ENCODE measurements around the gene GTF3C5. TPM values are rescaled to one million over a fixed set of nuclear protein-coding genes. Genes with fewer than 3 reads are reported as not detected.

GTF3C5 gene
- polyA plus RNA-seq, 1 of the 3 experiments (the other 2 are of a cell fraction), result 57.3 TPM

DNA sequence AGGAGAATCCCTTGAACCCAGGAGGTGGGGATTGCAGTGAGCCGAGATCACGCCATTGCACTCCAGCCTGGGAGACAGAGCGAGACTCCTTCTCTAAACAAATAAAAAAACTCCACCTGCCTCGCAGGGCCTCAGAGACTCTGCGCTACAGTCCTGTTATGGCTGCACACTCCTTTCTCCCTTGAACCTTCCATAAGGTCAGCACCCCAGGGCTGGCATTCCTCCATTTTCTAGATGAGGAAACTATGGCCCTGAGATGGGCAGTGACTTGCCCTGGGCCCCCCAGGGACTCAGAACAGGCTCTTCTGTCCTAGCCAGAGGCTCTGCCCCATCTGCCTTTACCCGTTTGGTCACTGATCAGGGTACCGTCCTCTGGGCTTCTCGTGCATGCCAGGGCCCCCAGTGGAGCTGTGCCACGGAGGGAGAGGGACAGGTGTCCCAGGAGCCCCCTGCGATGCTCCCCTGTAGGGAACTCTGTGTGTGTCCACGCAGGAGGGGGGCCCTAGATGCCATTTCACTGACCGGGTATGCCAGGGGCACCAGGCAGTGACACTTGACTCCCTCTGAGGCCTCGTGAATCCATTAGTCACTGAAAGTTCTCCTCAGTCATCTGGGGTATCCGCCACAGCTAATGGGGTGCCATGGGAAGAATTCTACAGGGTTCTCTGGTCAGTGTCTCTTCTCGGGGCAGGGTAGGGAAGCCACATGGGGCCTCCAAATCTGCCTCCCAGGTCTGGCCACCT is 74.1 kb downstream of the GTF3C5 start:
- Histone ChIP-seq H3K4me3 (ENCODE audit: low read depth in 2 of 2, low read length in 1 of 2) (no peak overlapping the region), H3K36me3 (replicated peaks in 1 of 2; ENCODE audit: control insufficient read depth in 1 of 2, insufficient read depth in 2 of 2, low read length in 1 of 2) (peaks cover 18 to 82% of the 10 kb centered on the region in 2 experiments), H3K27ac (ENCODE audit: low read depth in 2 of 2, low read length in 1 of 2) (no peak overlapping the region), H3K27me3 (ENCODE audit: insufficient read depth) (no peaks in the 10 kb centered on the region), H3K4me1 (ENCODE audit: control insufficient read depth in 1 of 2, insufficient read depth in 2 of 2, low read depth in 1 of 2, low read length in 1 of 2) (peaks cover 0 to 2% of the 10 kb centered on the region in 2 experiments; a peak in 1 of 4 replicates), H3F3A (replicated peaks; ENCODE audit: insufficient read depth) (no peaks in the 10 kb centered on the region), H4K20me1 (ENCODE audit: insufficient read depth) (0 out of 2 replicates have a peak, but pooled peaks cover 7% of the 10 kb centered on the region), H3K4me2 (no peak overlapping the region), H3K9me2 (no peaks in the 10 kb centered on the region), H3K79me2 (ENCODE audit: insufficient read depth) (no peaks in the 10 kb centered on the region), H3K9me3 (no peaks in the 10 kb centered on the region), H2AFZ (ENCODE audit: low read depth) (no peak overlapping the region), H3K9ac (no peak overlapping the region)
- POLR2A ChIA-PET, result no interaction called here
- WGBS (ENCODE audit: low lambda C conversion rate), result 91% methylated on average over 11 of the region's 15 CpGs
- DNase-seq, result no peak
- CTCF ChIA-PET, result interaction anchor here (0.9 to 30.3 kb wide), 4 partner anchors 16 to 129 kb away, joined by 3 to 810 read pairs (median 4); no protein-coding TSS in a partner anchor
- TF ChIP-seq, protein P1, sequence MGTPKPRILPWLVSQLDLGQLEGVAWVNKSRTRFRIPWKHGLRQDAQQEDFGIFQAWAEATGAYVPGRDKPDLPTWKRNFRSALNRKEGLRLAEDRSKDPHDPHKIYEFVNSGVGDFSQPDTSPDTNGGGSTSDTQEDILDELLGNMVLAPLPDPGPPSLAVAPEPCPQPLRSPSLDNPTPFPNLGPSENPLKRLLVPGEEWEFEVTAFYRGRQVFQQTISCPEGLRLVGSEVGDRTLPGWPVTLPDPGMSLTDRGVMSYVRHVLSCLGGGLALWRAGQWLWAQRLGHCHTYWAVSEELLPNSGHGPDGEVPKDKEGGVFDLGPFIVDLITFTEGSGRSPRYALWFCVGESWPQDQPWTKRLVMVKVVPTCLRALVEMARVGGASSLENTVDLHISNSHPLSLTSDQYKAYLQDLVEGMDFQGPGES (IDR thresholded peaks at IDR 0.05; ENCODE audit: low read depth, low read length), result no peak
- no peak for TF ChIP-seq MEF2A (IDR thresholded peaks at IDR 0.05; ENCODE audit: borderline replicate concordance, low read depth)
- no peak for TF ChIP-seq RXRA (IDR thresholded peaks at IDR 0.05; ENCODE audit: borderline replicate concordance, low read depth)
- no peak for TF ChIP-seq NRF1 (IDR thresholded peaks at IDR 0.05; ENCODE audit: low read depth, low read length)
- no peak for TF ChIP-seq RFX5 (IDR thresholded peaks at IDR 0.05; ENCODE audit: low read length)
- no peak for TF ChIP-seq FOXM1 (IDR thresholded peaks at IDR 0.05; ENCODE audit: low read depth)
- TF ChIP-seq, protein P2, sequence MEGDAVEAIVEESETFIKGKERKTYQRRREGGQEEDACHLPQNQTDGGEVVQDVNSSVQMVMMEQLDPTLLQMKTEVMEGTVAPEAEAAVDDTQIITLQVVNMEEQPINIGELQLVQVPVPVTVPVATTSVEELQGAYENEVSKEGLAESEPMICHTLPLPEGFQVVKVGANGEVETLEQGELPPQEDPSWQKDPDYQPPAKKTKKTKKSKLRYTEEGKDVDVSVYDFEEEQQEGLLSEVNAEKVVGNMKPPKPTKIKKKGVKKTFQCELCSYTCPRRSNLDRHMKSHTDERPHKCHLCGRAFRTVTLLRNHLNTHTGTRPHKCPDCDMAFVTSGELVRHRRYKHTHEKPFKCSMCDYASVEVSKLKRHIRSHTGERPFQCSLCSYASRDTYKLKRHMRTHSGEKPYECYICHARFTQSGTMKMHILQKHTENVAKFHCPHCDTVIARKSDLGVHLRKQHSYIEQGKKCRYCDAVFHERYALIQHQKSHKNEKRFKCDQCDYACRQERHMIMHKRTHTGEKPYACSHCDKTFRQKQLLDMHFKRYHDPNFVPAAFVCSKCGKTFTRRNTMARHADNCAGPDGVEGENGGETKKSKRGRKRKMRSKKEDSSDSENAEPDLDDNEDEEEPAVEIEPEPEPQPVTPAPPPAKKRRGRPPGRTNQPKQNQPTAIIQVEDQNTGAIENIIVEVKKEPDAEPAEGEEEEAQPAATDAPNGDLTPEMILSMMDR (IDR thresholded peaks at IDR 0.05), result no peak
- TF ChIP-seq GABPA (IDR thresholded peaks at IDR 0.05; ENCODE audit: low read depth), result no peak
- TF ChIP-seq, protein P3, sequence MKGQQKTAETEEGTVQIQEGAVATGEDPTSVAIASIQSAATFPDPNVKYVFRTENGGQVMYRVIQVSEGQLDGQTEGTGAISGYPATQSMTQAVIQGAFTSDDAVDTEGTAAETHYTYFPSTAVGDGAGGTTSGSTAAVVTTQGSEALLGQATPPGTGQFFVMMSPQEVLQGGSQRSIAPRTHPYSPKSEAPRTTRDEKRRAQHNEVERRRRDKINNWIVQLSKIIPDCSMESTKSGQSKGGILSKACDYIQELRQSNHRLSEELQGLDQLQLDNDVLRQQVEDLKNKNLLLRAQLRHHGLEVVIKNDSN (IDR thresholded peaks at IDR 0.05; ENCODE audit: borderline replicate concordance, low read depth), result no peak
- no peak for TF ChIP-seq MXI1 (IDR thresholded peaks at IDR 0.05; ENCODE audit: low read depth, low read length)
- TF ChIP-seq, protein P4, sequence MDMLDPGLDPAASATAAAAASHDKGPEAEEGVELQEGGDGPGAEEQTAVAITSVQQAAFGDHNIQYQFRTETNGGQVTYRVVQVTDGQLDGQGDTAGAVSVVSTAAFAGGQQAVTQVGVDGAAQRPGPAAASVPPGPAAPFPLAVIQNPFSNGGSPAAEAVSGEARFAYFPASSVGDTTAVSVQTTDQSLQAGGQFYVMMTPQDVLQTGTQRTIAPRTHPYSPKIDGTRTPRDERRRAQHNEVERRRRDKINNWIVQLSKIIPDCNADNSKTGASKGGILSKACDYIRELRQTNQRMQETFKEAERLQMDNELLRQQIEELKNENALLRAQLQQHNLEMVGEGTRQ (IDR thresholded peaks at IDR 0.05; ENCODE audit: borderline replicate concordance, low read depth, low read length), result no peak
- no peak for TF ChIP-seq SMC3 (IDR thresholded peaks at IDR 0.05; ENCODE audit: low read depth, low read length)
- TF ChIP-seq RAD21 (IDR thresholded peaks at IDR 0.05; ENCODE audit: low read length), result no peak

All from SK-N-SH (cell line).